Panc1 (cell line): ENCODE data around the gene BRAP. TPM values are rescaled to one million over a fixed set of nuclear protein-coding genes. Genes with fewer than 3 reads are reported as not detected.

Experiments used
- ATAC-seq: fragments of 200-7000 bp; cut with Tn5 transposase; 2 replicates; pipeline ENCODE4 v1.9.1; 2020; ENCODE audit warnings: mild to moderate bottlenecking, moderate library complexity
- BruUV-seq: library from RNA; stranded (reverse); fragments of 400-500 nt; replicated peaks from 2 replicates; lab custom pipeline; 2021; lab: Mats Ljungman, UMichigan
- CTCF ChIA-PET: fragments of 300-600 bp; sonication (Branson Sonifier 250); formaldehyde crosslinking; loops from one replicate; lab custom pipeline; 2022; ENCODE audit warnings: antibody characterized with exemption; lab: Charles Lee
- POLR2A ChIA-PET: fragments of 300-600 bp; sonication (Branson Sonifier 250); formaldehyde crosslinking; loops from one replicate; lab custom pipeline; 2022; ENCODE audit warnings: antibody characterized with exemption; lab: Charles Lee
- DNase-seq: peaks from one replicate; pipeline ENCODE4 v3.0.0-alpha.2; 2010; ENCODE audit warnings: low read depth, low spot score
- H3K27ac ChIP-seq: 2 replicates; pipeline ENCODE4 v1.5.1; 2011; ENCODE audit warnings: mild to moderate bottlenecking, low read length, inconsistent platforms
- H3K27me3 ChIP-seq: fragments of 200-500 bp; sonication (Bioruptor generic); 2 replicates; pipeline ENCODE4 v1.6.0; 2014; ENCODE audit warnings: low read length, inconsistent platforms; ENCODE audit not compliant: control insufficient read depth, insufficient read depth
- H3K36me3 ChIP-seq: fragments of 200-500 bp; sonication (Bioruptor generic); 2 replicates; pipeline ENCODE4 v1.5.1; 2014; ENCODE audit warnings: inconsistent platforms, mild to moderate bottlenecking, low read length, moderate library complexity; ENCODE audit not compliant: control insufficient read depth, insufficient read depth
- H3K4me1 ChIP-seq: 2 replicates; pipeline ENCODE4 v1.5.1; 2011; ENCODE audit warnings: inconsistent platforms, mild to moderate bottlenecking, low read length, moderate library complexity; ENCODE audit not compliant: control insufficient read depth, insufficient read depth
- H3K4me3 ChIP-seq, 2 experiments: 2 replicates each; pipeline ENCODE4 v1.5.1; 2011 to 2012; ENCODE audit warnings: low read depth in 2 of 2, low read length in 2 of 2, mild to moderate bottlenecking in 2 of 2, inconsistent platforms in 1 of 2, moderate library complexity in 1 of 2
- H3K9me3 ChIP-seq: fragments of 200-500 bp; sonication (Bioruptor generic); 2 replicates; pipeline ENCODE4 v1.5.1; 2014; ENCODE audit warnings: low read depth, mild to moderate bottlenecking, inconsistent platforms, low read length, moderate library complexity; ENCODE audit not compliant: control insufficient read depth, insufficient read depth
- CTCF ChIP-seq: fragments of 450-650 bp; IDR thresholded peaks from 2 replicates; pipeline ENCODE4 v1.5.1; 2017; ENCODE audit warnings: mild to moderate bottlenecking
- POLR2AphosphoS5 ChIP-seq: IDR thresholded peaks from 2 replicates; pipeline ENCODE4 v1.6.1; 2012; ENCODE audit warnings: mild to moderate bottlenecking, low read depth, low read length, moderate library complexity
- REST ChIP-seq, 2 experiments: IDR thresholded peaks; 2 replicates each; pipeline ENCODE4 v1.6.1; 2011 to 2012; ENCODE audit warnings: low read depth in 2 of 2, control low read depth in 1 of 2, low read length in 1 of 2, mild to moderate bottlenecking in 1 of 2, moderate library complexity in 1 of 2; ENCODE audit not compliant: insufficient read depth in 1 of 2
- SIN3A ChIP-seq: IDR thresholded peaks from 2 replicates; pipeline ENCODE4 v1.6.1; 2012; ENCODE audit warnings: low read depth, mild to moderate bottlenecking, low read length, moderate library complexity, borderline replicate concordance; ENCODE audit not compliant: insufficient read depth
- TCF7L2 ChIP-seq: IDR thresholded peaks from 2 replicates; pipeline ENCODE4 v1.6.1; 2011; ENCODE audit warnings: mild to moderate bottlenecking, low read depth, low read length, inconsistent platforms
- in situ Hi-C: cut with HindIII; loops from 2 replicates; pipeline ENCODE4 v1.10.0; 2016; ENCODE audit warnings: low sequenced_read_pairs, low pct_unique_long_range_greater_than_20kb
- intact Hi-C: fragments of 100-400 bp; cut with micrococcal nuclease; formaldehyde crosslinking; loops from one replicate; pipeline ENCODE4 v1.10.0; 2022; ENCODE audit not compliant: unreplicated experiment
- total RNA-seq: library from RNA; stranded (reverse); gene quantifications from one replicate; pipeline ENCODE4 v1.2.1, GENCODE V29; 2021; ENCODE audit not compliant: unreplicated experiment

The BRAP gene
- total RNA-seq, 1 experiment from 2014 or later: 19.6 TPM

GRCh38 chr12:111691262-111691661, 5.5 kb upstream of the BRAP start:
- peaks cover 10% of the 10 kb centered on the region; the same call in 1 of the 2 replicates for H3K4me1 ChIP-seq
- H3K9me3 ChIP-seq: no peaks in the 10 kb centered on the region
- no TSS peak for BruUV-seq
- H3K27ac ChIP-seq: no peak overlapping the region
- no peak overlapping the region for H3K4me3 ChIP-seq
- DNase-seq (no peak), ATAC-seq (no peak)
- H3K36me3 ChIP-seq: no peaks in the 10 kb centered on the region; the same call in 1 of the 2 replicates
- intact Hi-C loops (no loop called here), in situ Hi-C loops (loop anchor here (25.0 kb wide), 1 partner anchor 104 kb away; the partner anchor contains the start of gene ATXN2)
- CTCF ChIA-PET: no interaction called here
- TF ChIP-seq TCF7L2: no peak
- no peak for TF ChIP-seq POLR2AphosphoS5
- TF ChIP-seq REST (IDR thresholded peaks at IDR 0.05; ENCODE audit: insufficient read depth in 1 of 2, low read depth in 2 of 2, low read length in 1 of 2): no peak
- no peak for TF ChIP-seq SIN3A
- TF ChIP-seq CTCF: no peak
- no peaks in the 10 kb centered on the region for H3K27me3 ChIP-seq
- POLR2A ChIA-PET: interaction anchor here (0.7 to 0.9 kb wide), 2 partner anchors 14 to 65 kb away, joined by 5 to 13 read pairs; no protein-coding TSS in a partner anchor

GRCh38 chr12:111687952-111688351, 2.2 kb upstream of the BRAP start:
- Histone ChIP-seq H3K27ac (no peak overlapping the region), H3K36me3 (peaks cover 4% of the 10 kb centered on the region; the same call in 1 of the 2 replicates), H3K4me1 (peaks cover 18% of the 10 kb centered on the region; the same call in 1 of the 2 replicates), H3K27me3 (no peaks in the 10 kb centered on the region), H3K4me3 (no peak overlapping the region), H3K9me3 (no peaks in the 10 kb centered on the region)
- ATAC-seq (no peak), DNase-seq (no peak)
- intact Hi-C loops (no loop called here), in situ Hi-C loops (loop anchor here (25.0 kb wide), 1 partner anchor 101 kb away; the partner anchor contains the start of gene ATXN2)
- POLR2A ChIA-PET: no interaction called here
- TF ChIP-seq CTCF (no peak), SIN3A (no peak), TCF7L2 (no peak), REST (IDR thresholded peaks at IDR 0.05; ENCODE audit: insufficient read depth in 1 of 2, low read depth in 2 of 2, low read length in 1 of 2) (no peak), POLR2AphosphoS5 (no peak)
- CTCF ChIA-PET: no interaction called here
- BruUV-seq: no TSS peak
